GM18519 (cell line): ENCODE data around the gene HLCS.

Source experiments
- ATAC-seq: cut with Tn5 transposase; IDR thresholded peaks from one replicate; pipeline ENCODE4 v1.9.1; 2021; ENCODE audit warnings: mild to moderate bottlenecking, moderate library complexity; ENCODE audit not compliant: unreplicated experiment, low FRiP score

Gene HLCS

DNA sequence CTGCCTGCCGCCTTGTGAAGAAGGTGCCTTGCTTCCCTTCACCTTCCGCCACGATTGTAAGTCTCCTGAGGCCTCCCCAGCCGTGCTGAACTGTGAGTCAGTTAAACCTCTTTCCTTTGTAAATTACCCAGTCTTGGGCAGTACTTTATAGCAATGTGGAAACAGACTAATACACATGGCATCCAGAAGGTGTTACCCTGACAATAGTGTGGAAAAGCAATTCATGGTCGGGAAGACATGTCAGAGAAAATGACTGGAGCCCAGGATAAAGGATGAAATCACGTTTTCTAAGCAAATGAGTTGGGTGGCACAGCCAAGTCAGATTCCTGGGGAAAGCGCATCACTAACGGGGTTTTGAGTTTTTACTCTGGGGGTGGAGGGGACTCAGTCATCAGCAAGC lies 76.4 kb downstream of the HLCS start:
- ATAC-seq, result no peak

DNA sequence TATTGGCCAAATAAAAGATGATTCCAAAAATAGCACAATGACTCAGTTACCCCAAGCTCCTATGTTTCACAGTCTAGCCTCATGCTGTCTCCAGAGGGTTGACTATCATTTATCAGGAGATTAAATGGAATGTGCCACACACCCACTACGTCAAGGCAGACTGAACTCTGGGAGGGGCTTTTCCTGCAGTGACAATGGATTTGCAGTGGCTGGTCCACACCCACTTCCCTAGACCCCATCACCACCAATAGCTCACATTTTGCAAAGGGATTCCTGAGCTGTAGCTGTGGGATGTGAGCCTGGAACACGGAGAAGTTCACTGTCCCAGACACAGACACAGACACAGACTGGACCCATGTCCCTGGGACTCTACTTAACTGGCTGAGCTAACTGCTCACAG lies 77.1 kb downstream of the HLCS start:
- no peak for ATAC-seq

DNA sequence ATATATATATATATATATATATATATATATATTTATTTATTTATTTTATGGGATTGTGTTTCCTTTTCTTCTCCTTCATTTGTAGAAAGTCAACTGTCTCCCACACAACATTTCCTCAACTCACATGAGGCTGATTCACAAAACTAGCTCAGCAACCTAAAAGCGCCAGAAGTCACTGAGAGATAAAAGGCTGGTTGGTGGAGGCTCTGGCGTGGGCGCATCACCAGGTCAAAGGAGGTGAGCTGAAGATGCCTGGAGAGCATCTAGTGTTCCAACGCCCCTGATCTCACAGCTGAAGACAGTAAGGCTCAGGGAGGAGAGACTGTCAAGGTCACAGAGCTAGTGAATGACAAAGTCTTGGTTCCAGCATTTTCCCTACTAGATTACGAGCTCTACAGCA lies 78.0 kb downstream of the HLCS start:
- ATAC-seq, result no peak

DNA sequence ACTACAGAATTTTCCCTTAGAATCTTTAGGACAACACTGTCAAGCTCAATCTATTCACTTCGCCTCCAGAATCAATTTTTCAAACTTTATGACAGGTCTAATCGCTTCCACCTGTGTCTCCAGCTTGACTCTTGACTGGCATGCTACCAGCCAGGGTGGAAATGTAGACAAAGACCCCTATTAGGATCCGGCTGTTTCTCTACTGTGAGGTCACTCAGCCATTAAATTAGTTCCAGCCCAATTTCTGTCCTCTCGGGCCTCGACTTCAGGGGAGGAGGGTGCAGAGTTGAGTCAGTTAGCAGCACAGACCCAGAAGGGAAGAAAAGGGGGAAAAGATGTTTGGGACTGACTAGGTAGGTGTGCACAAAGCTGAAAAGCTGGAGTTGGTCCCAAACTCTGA lies 78.5 kb downstream of the HLCS start:
- no peak for ATAC-seq

DNA sequence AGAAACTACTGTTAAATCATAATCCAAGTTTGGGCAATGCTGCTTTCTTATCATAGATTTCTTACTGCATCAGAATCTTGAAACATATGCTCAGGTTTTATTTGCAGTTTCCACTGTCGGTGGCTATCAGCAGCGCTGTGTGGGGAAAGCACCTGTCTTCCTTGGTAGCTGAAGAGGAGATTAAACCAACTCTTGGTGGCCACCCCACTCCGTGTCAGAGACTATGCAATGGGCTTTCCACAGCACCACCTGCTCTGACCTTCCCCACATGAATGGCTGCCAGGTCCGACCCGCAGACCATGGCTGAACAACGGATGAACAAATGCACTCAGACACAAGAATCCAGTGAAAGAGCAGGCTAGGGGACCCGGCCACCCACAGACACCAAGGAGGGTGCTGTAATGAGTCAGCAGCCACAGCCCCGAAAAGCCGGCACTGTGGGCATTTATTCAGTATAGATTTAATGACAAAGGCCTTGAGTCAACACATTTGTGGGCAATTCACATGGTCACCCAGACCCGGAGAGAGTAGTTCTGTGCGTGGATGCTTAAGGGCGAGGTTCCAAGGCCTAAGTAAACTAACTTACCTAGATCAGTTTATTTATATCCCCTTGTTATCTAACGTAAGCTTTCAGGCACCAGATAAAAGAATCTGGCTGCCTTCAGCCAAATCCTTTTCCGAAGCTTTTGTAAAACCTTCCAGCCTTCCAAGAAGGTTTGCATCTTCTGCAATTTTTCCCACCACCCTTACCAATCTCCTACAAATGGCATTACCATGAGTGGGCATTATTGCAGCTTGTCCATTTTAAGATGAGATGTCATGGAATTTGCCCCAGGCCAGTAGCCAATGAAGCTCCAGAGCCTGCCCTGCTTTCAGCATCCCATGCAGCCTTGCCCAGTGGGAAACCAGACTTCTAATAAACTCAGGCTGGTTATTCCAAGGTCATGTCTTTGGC lies 82.7 kb downstream of the HLCS start:
- no peak for ATAC-seq

DNA sequence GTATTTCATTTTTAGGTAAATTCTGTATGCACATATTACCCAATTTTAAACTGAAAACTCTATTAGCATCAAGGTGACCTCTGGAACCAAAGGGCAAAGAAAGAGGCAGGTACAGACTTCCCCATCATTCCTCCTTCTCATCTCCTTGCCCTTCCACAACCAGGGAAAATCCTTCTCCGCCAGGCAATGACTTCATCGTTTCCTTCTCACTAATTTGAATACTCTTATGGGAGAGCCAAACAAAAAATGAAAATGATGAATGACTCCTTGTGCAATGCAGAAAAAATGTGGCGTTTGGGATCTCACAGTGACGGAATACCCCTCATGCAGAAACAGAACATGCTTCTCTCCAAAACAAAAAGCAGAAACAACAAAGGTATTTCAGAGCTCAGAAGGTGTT lies 83.7 kb downstream of the HLCS start:
- ATAC-seq, result no peak

DNA sequence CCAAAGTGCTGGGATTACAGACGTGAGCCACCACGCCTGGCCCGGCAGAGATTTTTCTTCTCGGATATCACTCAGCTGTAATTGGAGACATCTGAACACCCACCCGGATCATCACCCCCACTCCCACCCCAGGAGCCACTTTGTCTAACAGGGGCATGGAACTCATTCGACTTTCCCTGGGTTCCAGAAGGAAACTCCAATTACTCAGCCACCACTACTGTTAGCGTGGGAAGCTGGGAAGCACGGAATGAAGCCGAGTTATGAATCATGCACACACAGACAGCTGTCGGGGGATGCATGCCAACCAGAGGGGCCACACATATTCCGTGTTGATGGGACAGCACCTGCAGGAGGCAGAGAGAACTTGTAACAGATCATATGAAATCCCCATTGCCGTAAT lies 85.2 kb downstream of the HLCS start:
- ATAC-seq, result no peak

DNA sequence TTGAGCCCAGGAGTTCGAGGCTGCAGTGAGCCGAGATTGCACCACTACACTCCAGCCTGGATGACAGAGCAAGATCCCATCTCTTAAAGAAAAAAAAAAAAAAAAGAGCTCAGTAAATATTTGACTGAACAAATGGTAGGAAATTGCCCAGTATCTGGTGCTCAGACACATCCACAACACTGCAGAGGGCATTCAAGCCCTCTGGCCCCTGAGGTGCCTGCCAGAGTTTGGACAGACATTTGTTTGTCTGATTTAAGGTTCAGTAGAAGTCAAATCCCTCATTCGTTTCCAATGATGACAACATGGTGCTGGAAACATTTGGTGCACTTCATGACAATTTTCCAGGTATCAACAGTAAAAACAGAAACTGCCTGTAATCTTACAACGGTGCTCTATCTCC lies 86.6 kb downstream of the HLCS start:
- ATAC-seq, result no peak

DNA sequence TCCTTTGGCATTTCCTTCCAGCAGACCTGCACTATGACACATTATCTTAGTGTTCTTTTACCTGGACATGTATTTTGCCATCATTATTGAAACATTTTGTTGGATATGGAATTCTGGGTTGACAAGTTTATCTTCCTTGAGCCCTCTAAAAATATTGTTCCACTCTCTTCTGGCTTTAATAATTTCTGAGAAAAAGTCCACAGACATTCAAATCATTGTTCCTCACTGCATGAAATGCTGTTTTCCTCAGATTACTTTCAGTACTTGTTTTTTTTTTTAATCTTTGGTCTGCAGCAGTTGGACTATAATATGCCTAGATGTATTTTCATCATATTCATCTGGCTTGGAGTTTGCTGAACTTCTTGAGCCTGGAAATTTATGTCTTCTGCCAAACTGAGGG lies 88.7 kb downstream of the HLCS start:
- no peak for ATAC-seq

DNA sequence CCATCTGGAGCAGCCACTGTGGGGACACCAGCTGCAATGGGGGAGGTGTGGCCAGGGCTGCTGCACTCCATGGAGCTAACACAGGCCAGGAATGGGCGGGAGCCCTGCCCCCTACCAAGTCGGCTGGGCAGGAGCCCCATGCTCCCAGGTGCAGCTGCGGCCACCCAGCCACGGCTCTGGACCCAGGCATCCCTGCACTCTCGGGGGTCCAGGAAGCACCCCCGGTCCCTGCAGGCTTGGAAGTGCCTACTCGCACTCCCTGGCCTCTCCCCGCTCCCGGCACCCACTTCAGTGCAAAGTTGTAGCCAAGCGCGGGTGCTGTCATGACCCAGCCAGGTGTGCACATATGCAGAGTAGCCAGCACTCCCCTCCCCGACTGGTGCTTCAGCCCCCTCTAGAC lies 91.8 kb downstream of the HLCS start:
- no peak for ATAC-seq

DNA sequence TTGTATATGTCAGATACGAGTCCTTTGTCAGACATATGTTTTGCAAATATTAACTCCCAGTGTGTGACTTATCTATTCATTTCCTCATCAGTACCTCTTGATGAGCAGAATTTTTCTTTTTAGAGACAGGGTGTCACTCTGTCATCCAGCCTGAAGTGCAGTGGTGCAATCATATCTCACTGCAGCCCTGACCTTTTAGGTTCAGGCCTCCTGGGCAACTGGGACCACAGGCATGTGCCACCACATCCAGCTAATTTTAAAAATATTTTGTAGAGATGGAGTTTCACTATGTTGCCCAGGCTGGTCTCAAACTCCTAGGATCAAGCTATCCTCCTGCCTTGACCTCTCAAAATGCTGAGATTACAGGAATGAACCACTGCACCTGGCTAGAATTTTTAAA lies 93.0 kb downstream of the HLCS start:
- ATAC-seq, result no peak

DNA sequence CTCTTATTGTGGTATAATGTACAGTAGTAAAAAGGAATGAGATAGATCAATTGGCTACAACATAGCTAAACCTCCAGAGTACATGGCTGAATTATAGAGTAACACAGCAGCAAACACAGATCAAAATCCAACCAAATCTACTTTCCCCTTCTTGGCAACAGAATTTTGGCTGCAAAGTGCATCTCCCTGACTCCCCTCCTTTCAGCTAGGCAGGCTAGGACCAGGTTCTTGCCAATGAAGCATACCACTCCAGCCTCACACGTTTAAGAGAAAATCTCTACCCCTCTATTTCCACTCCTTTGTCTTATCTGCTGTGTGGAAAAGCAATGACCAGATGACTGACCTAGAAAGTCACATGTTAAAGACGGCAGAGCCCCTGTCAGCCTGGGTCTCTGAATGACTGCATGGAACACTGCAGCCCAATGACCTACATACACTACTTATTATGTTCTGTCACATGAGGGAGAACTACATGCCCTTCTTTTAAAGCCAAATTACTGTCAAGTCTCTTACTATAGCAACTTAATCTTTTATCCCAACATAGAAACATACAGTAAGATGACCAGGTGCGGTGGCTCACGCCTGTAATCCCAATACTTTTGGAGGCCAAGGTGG lies 99.1 kb downstream of the HLCS start:
- no peak for ATAC-seq

DNA sequence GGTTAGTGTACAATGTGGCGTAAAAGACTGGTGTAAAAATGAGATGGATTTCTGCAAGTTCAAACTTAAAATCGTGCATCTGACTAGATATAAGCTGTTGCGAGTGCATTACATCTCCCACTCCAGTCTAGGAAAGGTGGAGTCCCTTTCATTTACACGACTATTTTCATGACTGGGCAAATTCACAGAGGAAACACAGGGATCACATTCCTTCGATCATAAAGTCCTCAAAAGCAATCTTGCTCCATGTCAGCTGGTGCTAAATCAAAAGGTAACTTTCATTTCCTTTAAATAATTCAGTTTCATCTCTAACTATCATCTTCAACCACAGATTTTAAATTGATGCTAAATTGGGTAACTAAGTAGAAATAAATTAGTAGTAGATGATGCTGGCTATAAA lies 100.0 kb downstream of the HLCS start:
- no peak for ATAC-seq

DNA sequence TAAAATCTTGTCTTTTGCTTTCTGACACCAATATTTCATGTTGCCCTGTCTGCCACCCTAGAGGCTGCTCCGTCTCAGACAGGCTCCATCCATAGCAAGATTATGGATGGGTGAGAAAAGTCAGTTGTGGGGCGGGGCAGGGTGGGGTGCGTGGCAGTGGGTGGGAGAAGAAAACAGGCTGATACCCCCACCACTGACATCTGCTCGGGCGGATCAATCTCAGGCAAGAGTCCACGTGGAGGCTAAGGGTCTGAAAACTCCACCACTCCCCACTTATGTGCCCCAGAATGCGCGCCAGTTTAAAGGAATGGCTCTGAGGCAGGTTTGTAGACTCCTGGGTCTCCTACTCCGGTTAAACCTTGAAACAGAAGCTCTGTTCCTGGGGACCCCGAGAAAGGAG lies 101.5 kb downstream of the HLCS start:
- no peak for ATAC-seq

DNA sequence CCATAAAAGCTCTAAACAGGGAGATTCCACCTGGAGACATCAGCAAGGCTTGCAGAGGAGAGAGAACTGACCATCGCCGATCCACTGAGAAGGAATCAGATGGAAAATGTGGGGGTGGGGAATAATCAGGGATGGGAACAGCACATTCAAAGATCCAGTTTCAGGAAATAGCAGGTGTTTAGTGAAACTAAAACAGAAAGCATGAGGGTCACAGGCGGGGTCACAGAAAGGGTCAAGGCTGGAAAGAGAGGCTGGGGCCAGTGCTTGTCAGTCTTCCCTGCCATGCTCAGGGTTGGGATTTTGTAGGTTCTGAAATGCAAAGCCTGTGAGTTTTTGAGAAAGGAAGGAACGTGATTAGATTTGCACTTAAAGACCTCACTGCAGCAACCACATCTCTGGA lies 103.2 kb downstream of the HLCS start:
- no peak for ATAC-seq

DNA sequence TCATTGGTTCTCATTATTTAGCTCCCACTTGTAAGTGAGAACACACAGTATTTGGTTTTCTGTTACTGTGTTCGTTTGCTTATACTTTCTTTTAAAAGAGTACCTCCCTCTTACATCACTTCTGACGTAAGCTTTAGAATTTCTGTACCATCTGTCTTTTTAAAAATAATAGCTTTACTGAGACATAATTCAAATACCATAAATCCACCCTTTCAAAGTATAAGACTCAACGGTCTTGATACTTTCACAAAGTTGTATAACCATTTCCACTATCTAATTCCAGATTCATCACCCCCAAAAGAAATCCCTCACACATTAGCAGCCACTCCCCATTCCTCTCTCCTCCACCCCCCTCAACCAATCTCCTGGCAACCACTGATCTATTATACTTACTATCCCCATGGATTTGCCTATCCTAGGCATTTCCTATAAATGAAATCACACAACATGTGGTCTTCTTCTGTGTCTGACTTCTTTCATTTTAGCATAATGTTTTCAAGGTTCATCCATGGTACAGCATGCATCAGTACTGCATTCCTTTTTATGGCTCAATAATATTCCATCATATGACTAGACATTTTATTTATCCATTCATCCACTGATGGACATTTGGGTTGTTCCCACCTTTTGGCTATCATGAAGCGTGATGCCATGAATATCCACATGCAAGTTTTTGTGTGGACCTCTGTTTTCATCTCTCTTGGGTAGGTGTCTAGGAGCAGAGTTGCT lies 104.7 kb downstream of the HLCS start:
- ATAC-seq, result no peak

DNA sequence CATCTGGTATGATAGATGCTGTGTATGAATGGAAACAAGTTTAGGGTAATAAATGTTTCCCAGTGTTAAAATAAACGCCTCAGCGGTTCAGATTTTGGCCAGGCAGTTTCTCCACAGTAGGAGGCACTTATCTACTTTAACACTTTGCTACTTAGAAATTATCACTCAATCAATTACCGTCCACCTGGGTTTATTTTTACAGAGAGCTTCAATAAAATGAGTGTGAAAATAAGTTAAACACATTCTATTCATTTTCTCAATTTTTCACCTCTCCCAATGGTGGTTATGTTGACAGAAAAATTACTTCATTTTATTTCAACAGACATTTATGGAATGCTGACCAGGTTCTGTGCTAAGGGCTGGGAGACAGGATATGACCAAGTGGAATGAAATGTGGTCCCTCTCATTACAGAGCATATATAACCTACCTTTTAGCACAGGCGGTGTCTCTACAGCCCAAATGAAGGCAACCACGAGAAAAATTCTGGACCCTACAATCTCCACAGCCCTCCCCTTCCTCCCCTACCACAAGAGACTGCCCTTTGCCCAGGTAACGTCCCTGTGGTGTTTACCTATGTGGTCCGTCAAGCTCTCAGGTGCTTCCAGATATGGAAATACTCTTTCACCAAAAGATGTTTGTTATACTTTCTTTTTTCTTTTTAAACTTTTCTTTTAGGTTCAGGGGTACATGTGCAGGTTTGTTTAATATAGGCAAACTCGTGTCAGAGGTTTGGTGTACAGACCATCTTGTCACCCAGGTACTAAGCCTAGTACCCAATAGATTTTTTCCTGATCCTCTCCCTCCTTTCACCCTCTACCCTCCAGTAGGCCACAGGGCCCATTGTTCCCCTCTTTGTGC lies 105.5 kb downstream of the HLCS start:
- ATAC-seq, result no peak

DNA sequence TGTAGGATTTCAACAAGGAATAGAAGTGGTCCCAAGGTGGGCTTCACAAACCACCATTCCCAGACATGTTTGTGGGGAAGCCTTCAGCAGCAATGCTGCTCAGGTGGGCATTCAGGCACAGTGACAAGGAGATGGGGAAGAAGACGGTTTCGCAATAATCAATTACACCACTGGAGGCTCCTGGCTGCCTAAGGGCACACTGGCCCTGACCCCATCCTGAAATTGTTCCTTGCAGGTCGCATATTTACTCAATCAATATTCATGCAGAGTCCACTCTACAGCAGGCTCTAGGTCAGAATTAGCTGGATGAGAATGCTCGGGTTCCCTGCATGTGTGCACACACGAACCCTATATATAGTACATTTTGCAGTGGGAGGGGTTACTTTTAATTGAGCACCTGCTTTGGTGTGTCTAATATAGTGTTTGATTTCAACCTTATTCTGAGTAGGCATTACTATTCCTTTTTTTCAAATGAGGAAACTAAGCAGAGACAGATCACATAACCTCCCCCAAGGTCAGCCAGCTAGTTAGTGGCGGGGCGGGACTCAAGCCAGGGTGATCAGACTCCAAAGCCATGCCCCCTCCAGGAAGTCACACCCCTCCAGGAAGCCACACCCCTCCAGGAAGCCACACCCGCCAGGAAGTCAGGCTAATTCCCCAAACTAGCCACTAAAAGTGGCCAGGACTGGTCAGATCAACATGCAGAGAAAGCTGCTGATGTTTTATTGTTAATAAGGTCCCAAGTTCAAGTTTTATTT lies 106.5 kb downstream of the HLCS start:
- no peak for ATAC-seq

DNA sequence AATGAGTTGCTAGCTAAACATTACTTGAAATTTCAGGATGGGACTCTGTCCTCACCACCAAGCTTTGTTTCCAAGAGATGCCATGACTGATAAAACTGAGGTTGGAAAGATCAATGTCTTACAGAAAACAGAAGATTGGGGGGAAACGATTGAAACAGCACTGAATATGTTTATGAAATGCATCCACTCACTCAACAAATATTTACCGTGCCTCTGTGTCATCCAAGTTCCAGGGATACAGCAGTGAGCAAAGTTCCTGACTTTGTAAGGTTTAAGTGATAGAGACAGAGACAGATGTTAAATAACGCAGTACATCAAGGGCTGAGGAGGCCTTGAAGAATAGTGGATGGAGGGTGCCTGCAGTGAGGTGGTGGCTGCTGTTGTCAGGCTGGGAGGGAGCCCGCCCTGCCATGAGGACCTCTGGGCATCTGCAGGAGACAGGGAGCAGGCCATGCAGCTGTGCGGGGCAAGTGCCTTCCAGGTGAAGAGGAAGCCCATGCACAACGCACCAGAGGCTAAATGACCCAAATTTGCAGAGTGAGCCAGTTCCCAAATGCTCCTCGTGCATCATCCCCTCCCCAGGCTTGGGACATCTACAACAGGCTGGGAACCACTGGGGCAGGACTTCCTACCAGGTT lies 108.0 kb downstream of the HLCS start:
- no peak for ATAC-seq
